Measurements from ENCODE around the gene R3HDML. TPM values are rescaled to one million over a fixed set of nuclear protein-coding genes. Genes with fewer than 3 reads are reported as not detected.
A peak's percentile ranks its signal among the peaks of the same experiment; 100 is the strongest.
"Not testable (repeated sequence)": the region's sequence is repeated elsewhere in the genome, so short reads cannot be mapped to it uniquely, and the experiment has no call there.

The R3HDML gene
- total RNA-seq, 1 donor from 2014 or later, result not detected

- H3K4me3 ChIP-seq, result no peak overlapping the region
- peaks cover 21% of the 10 kb centered on the region for H3K27me3 ChIP-seq (ENCODE audit: low read depth)
- H3K27ac ChIP-seq, result no peak overlapping the region
- DNase-seq, result no peak
- no peaks in the 10 kb centered on the region for H3K36me3 ChIP-seq
- ATAC-seq, result peak in 1 of 2 donors; percentile 11
- TF ChIP-seq CTCF (IDR thresholded peaks at IDR 0.05), result no peak
- intact Hi-C loops (cut with DNase I), result no loop called here
- H3K9me3 ChIP-seq, result no peaks in the 10 kb centered on the region
- H3K4me1 ChIP-seq, result peaks cover 6% of the 10 kb centered on the region
These were observed 12.5 kb upstream of the R3HDML start for GRCh38 chr20:44324343-44324742.

GRCh38 chr20:44326391-44327159, 10.3 kb upstream of the R3HDML start:
- Histone ChIP-seq H3K27me3 (ENCODE audit: low read depth) (peaks cover 25% of the 10 kb centered on the region), H3K36me3 (no peaks in the 10 kb centered on the region), H3K4me1 (peaks cover 6% of the 10 kb centered on the region), H3K9me3 (no peaks in the 10 kb centered on the region), H3K27ac (no peak overlapping the region), H3K4me3 (peak overlapping the region; percentile 35)
- intact Hi-C loops (cut with DNase I), result no loop called here
- ATAC-seq (peak in 1 of 2 donors; percentile 52), DNase-seq (no peak)
- TF ChIP-seq CTCF (IDR thresholded peaks at IDR 0.05), result no peak

GRCh38 chr20:44327748-44328147, 9.1 kb upstream of the R3HDML start:
- DNase-seq; H3K27ac ChIP-seq; intact Hi-C loops (cut with DNase I): not testable (repeated sequence)

GRCh38 chr20:44328428-44328827, 8.4 kb upstream of the R3HDML start:
- H3K36me3 ChIP-seq, result no peaks in the 10 kb centered on the region
- TF ChIP-seq CTCF (IDR thresholded peaks at IDR 0.05), result no peak
- intact Hi-C loops (cut with DNase I), result no loop called here
- H3K27me3 ChIP-seq (ENCODE audit: low read depth), result peaks cover 25% of the 10 kb centered on the region
- DNase-seq (no peak), ATAC-seq (no peak)
- no peak overlapping the region for H3K27ac ChIP-seq
- H3K4me1 ChIP-seq, result peaks cover 6% of the 10 kb centered on the region
- H3K4me3 ChIP-seq, result no peak overlapping the region
- no peaks in the 10 kb centered on the region for H3K9me3 ChIP-seq

More at GRCh38 chr20:44327748-44328147, 9.1 kb upstream of the R3HDML start:
- not testable (repeated sequence) for H3K36me3 ChIP-seq, H3K4me3 ChIP-seq, H3K9me3 ChIP-seq, ATAC-seq, H3K4me1 ChIP-seq
- H3K27me3 ChIP-seq (ENCODE audit: low read depth), result peaks cover 25% of the 10 kb centered on the region

- Histone ChIP-seq H3K4me1 (peaks cover 6% of the 10 kb centered on the region), H3K27me3 (ENCODE audit: low read depth) (peaks cover 27% of the 10 kb centered on the region), H3K9me3 (no peaks in the 10 kb centered on the region), H3K27ac (no peak overlapping the region), H3K36me3 (no peaks in the 10 kb centered on the region), H3K4me3 (no peak overlapping the region)
- intact Hi-C loops (cut with DNase I), result no loop called here
- DNase-seq (no peak), ATAC-seq (no peak)
- TF ChIP-seq CTCF (IDR thresholded peaks at IDR 0.05), result no peak
These were observed 5.6 kb upstream of the R3HDML start for GRCh38 chr20:44331201-44331600.

GRCh38 chr20:44334306-44334705, 2.5 kb upstream of the R3HDML start:
- H3K27ac ChIP-seq, result no peak overlapping the region
- intact Hi-C loops (cut with DNase I), result no loop called here
- no peak overlapping the region for H3K4me3 ChIP-seq
- no peaks in the 10 kb centered on the region for H3K36me3 ChIP-seq
- H3K4me1 ChIP-seq, result no peaks in the 10 kb centered on the region
- no peak for DNase-seq
- no peaks in the 10 kb centered on the region for H3K9me3 ChIP-seq
- no peak for TF ChIP-seq CTCF (IDR thresholded peaks at IDR 0.05)
- H3K27me3 ChIP-seq (ENCODE audit: low read depth), result peaks cover 30% of the 10 kb centered on the region
- no peak for ATAC-seq

Data from lower lobe of right lung (tissue), 2 donors.